ENCODE measurements around the gene WDPCP. TPM values are rescaled to one million over a fixed set of nuclear protein-coding genes. Genes with fewer than 3 reads are reported as not detected.

WDPCP gene
- total and polyA plus RNA-seq, 2 of the 13 experiments (the other 11 are each of a cell fraction or from before 2014, with no cell fraction given), result 2.9 to 5.2 TPM

DNA sequence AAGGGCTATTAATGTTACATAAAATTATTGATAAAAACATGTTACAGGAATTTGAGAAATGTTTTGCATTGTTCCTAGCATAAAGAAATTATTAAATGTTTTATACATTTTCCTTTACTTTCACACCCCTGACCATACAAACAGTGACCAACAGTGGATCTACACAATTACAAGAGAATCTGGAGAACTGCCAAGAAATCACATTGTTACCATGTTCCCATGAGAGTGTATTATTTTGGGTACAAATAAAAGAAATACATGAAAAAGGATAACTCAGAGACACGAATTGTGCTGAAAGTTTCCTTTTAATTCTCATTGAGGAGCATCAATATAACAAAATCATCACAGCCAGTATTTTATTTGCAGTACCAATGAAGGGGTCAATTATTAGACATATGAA, 150.1 kb downstream of the WDPCP start:
- H3K9me3 ChIP-seq (ENCODE audit: low read length), result no peaks in the 10 kb centered on the region
- in situ Hi-C loops (cut with HindIII; ENCODE audit: extremely low pct_ligation_motif_present, low pct_unique_long_range_greater_than_20kb), result no loop called here
- H3K4me1 ChIP-seq (ENCODE audit: insufficient read depth, low read length), result no peaks in the 10 kb centered on the region
- ATAC-seq, result no peak
- H3K4me3 ChIP-seq (replicated peaks in 1 of 3; ENCODE audit: insufficient read depth in 1 of 3, low read depth in 2 of 3, low read length in 3 of 3), result no peak overlapping the region
- H3K36me3 ChIP-seq (replicated peaks in 1 of 2; ENCODE audit: control insufficient read depth in 1 of 2, insufficient read depth in 2 of 2, low read length in 2 of 2), result no peaks in the 10 kb centered on the region
- H4K20me1 ChIP-seq (ENCODE audit: insufficient read depth, low read length), result no peaks in the 10 kb centered on the region
- ChIA-PET CTCF (ENCODE audit: low intra/inter-chr PET ratio, low total read pairs) (no interaction called here), POLR2A (no interaction called here)
- no peak overlapping the region for H3K27ac ChIP-seq (ENCODE audit: extremely low read length, insufficient read depth, low read length)
- no peak for FAIRE-seq
- no peak overlapping the region for H3K4me2 ChIP-seq (ENCODE audit: low read depth, low read length)
- BruUV-seq (replicated peaks), result no TSS peak
- TF ChIP-seq, protein P1, sequence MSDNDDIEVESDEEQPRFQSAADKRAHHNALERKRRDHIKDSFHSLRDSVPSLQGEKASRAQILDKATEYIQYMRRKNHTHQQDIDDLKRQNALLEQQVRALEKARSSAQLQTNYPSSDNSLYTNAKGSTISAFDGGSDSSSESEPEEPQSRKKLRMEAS (IDR thresholded peaks at IDR 0.05), result no peak
- TF ChIP-seq, protein P2, sequence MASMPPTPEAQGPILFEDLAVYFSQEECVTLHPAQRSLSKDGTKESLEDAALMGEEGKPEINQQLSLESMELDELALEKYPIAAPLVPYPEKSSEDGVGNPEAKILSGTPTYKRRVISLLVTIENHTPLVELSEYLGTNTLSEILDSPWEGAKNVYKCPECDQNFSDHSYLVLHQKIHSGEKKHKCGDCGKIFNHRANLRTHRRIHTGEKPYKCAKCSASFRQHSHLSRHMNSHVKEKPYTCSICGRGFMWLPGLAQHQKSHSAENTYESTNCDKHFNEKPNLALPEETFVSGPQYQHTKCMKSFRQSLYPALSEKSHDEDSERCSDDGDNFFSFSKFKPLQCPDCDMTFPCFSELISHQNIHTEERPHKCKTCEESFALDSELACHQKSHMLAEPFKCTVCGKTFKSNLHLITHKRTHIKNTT (CRISPR knock-in tag; IDR thresholded peaks at IDR 0.05), result no peak
- no peak for TF ChIP-seq MTF1 (CRISPR knock-in tag; IDR thresholded peaks at IDR 0.05)
- TF ChIP-seq ZNF670 (CRISPR knock-in tag; IDR thresholded peaks at IDR 0.05; ENCODE audit: borderline replicate concordance), result no peak
- no peak for TF ChIP-seq KDM1A (CRISPR knock-in tag; IDR thresholded peaks at IDR 0.05)
- TF ChIP-seq THAP11 (CRISPR knock-in tag; IDR thresholded peaks at IDR 0.05), result no peak
- TF ChIP-seq, protein P3, sequence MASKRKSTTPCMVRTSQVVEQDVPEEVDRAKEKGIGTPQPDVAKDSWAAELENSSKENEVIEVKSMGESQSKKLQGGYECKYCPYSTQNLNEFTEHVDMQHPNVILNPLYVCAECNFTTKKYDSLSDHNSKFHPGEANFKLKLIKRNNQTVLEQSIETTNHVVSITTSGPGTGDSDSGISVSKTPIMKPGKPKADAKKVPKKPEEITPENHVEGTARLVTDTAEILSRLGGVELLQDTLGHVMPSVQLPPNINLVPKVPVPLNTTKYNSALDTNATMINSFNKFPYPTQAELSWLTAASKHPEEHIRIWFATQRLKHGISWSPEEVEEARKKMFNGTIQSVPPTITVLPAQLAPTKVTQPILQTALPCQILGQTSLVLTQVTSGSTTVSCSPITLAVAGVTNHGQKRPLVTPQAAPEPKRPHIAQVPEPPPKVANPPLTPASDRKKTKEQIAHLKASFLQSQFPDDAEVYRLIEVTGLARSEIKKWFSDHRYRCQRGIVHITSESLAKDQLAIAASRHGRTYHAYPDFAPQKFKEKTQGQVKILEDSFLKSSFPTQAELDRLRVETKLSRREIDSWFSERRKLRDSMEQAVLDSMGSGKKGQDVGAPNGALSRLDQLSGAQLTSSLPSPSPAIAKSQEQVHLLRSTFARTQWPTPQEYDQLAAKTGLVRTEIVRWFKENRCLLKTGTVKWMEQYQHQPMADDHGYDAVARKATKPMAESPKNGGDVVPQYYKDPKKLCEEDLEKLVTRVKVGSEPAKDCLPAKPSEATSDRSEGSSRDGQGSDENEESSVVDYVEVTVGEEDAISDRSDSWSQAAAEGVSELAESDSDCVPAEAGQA (IDR thresholded peaks at IDR 0.05; ENCODE audit: low read depth), result no peak
- TF ChIP-seq, protein P3 (CRISPR knock-in tag; IDR thresholded peaks at IDR 0.05; ENCODE audit: borderline replicate concordance), result no peak
- TF ChIP-seq MED8 (CRISPR knock-in tag; IDR thresholded peaks at IDR 0.05; ENCODE audit: insufficient replicate concordance), result no peak
- TF ChIP-seq HHEX (CRISPR knock-in tag; IDR thresholded peaks at IDR 0.05), result no peak
- no peak for TF ChIP-seq REPIN1 (CRISPR knock-in tag; IDR thresholded peaks at IDR 0.05; ENCODE audit: borderline replicate concordance, low read depth)
- TF ChIP-seq, protein P4, sequence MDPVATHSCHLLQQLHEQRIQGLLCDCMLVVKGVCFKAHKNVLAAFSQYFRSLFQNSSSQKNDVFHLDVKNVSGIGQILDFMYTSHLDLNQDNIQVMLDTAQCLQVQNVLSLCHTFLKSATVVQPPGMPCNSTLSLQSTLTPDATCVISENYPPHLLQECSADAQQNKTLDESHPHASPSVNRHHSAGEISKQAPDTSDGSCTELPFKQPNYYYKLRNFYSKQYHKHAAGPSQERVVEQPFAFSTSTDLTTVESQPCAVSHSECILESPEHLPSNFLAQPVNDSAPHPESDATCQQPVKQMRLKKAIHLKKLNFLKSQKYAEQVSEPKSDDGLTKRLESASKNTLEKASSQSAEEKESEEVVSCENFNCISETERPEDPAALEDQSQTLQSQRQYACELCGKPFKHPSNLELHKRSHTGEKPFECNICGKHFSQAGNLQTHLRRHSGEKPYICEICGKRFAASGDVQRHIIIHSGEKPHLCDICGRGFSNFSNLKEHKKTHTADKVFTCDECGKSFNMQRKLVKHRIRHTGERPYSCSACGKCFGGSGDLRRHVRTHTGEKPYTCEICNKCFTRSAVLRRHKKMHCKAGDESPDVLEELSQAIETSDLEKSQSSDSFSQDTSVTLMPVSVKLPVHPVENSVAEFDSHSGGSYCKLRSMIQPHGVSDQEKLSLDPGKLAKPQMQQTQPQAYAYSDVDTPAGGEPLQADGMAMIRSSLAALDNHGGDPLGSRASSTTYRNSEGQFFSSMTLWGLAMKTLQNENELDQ (CRISPR knock-in tag; IDR thresholded peaks at IDR 0.05; ENCODE audit: borderline replicate concordance), result no peak
- no peak for TF ChIP-seq PAF1 (CRISPR knock-in tag; IDR thresholded peaks at IDR 0.05)
- TF ChIP-seq, protein P5, sequence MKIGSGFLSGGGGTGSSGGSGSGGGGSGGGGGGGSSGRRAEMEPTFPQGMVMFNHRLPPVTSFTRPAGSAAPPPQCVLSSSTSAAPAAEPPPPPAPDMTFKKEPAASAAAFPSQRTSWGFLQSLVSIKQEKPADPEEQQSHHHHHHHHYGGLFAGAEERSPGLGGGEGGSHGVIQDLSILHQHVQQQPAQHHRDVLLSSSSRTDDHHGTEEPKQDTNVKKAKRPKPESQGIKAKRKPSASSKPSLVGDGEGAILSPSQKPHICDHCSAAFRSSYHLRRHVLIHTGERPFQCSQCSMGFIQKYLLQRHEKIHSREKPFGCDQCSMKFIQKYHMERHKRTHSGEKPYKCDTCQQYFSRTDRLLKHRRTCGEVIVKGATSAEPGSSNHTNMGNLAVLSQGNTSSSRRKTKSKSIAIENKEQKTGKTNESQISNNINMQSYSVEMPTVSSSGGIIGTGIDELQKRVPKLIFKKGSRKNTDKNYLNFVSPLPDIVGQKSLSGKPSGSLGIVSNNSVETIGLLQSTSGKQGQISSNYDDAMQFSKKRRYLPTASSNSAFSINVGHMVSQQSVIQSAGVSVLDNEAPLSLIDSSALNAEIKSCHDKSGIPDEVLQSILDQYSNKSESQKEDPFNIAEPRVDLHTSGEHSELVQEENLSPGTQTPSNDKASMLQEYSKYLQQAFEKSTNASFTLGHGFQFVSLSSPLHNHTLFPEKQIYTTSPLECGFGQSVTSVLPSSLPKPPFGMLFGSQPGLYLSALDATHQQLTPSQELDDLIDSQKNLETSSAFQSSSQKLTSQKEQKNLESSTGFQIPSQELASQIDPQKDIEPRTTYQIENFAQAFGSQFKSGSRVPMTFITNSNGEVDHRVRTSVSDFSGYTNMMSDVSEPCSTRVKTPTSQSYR (CRISPR knock-in tag; IDR thresholded peaks at IDR 0.05; ENCODE audit: borderline replicate concordance), result no peak
- no peak for DNase-seq (ENCODE audit: low spot score)
- H3K27me3 ChIP-seq (ENCODE audit: control insufficient read depth in 1 of 2, insufficient read depth in 2 of 2, low read length in 2 of 2), result no peaks in the 10 kb centered on the region
- H3K9ac ChIP-seq (ENCODE audit: insufficient read depth, low read depth, low read length), result no peak overlapping the region
- no peaks in the 10 kb centered on the region for H3K79me2 ChIP-seq (ENCODE audit: insufficient read depth, low read length)
- intact Hi-C loops (cut with micrococcal nuclease; ENCODE audit: unreplicated experiment), result no loop called here
- no peak overlapping the region for H2AFZ ChIP-seq (ENCODE audit: low read length)
- WGBS (ENCODE audit: low lambda C conversion rate), result 50% methylated on average over 1 of the region's 1 CpG

Data from HepG2 (cell line).